GM23248 (cell line): ENCODE data around the gene TXNDC8.

ENCODE experiments used
- EZH2 ChIP-seq: fragments of 200-600 bp; sonication (generic); IDR thresholded peaks from 2 replicates; pipeline ENCODE4 v1.6.1; 2018; ENCODE audit warnings: antibody characterized with exemption, mild to moderate bottlenecking; ENCODE audit not compliant: insufficient read depth, poor library complexity, severe bottlenecking
- EZH2phosphoT487 ChIP-seq: fragments of 200-600 bp; sonication (generic); IDR thresholded peaks from 2 replicates; pipeline ENCODE4 v1.6.1; 2018; ENCODE audit warnings: antibody characterized with exemption, moderate library complexity, mild to moderate bottlenecking, low read depth; ENCODE audit not compliant: insufficient read depth

- no peak for TF ChIP-seq EZH2phosphoT487
- TF ChIP-seq EZH2: no peak
These were observed 80.4 kb downstream of the TXNDC8 start for GRCh38 chr9:110257097-110257841.
